ENCODE data around the gene OBP2B.
"Not testable (repeated sequence)": the region's sequence is repeated elsewhere in the genome, so short reads cannot be mapped to it uniquely, and the experiment has no call there.

Gene OBP2B

GRCh38 chr9:133237035-133237731, 28.1 kb upstream of the OBP2B start:
- H3K4me3 ChIP-seq (ENCODE audit: low read depth, low read length) = no peak overlapping the region
- no peaks in the 10 kb centered on the region for H3K9me3 ChIP-seq (ENCODE audit: control insufficient read depth, insufficient read depth, low read length)
- no peaks in the 10 kb centered on the region for H3K4me1 ChIP-seq (ENCODE audit: control insufficient read depth, insufficient read depth, low read length)
- H3K36me3 ChIP-seq (ENCODE audit: control insufficient read depth, insufficient read depth, low read length) = no peaks in the 10 kb centered on the region
- peaks cover 8% of the 10 kb centered on the region for H3K27me3 ChIP-seq (ENCODE audit: control insufficient read depth, insufficient read depth, low read length)
- H3K9ac ChIP-seq (ENCODE audit: low read depth, low read length) = no peak overlapping the region

- not testable (repeated sequence) for H3K4me3 ChIP-seq (ENCODE audit: low read depth, low read length); H3K9me3 ChIP-seq (ENCODE audit: control insufficient read depth, insufficient read depth, low read length); H3K4me1 ChIP-seq (ENCODE audit: control insufficient read depth, insufficient read depth, low read length); H3K9ac ChIP-seq (ENCODE audit: low read depth, low read length); H3K27me3 ChIP-seq (ENCODE audit: control insufficient read depth, insufficient read depth, low read length); H3K36me3 ChIP-seq (ENCODE audit: control insufficient read depth, insufficient read depth, low read length)
Observed at GRCh38 chr9:133236291-133237034, 27.4 kb upstream of the OBP2B start.

- H3K27me3 ChIP-seq (ENCODE audit: control insufficient read depth, insufficient read depth, low read length) = peaks cover 8% of the 10 kb centered on the region
- no peaks in the 10 kb centered on the region for H3K9me3 ChIP-seq (ENCODE audit: control insufficient read depth, insufficient read depth, low read length)
- no peaks in the 10 kb centered on the region for H3K4me1 ChIP-seq (ENCODE audit: control insufficient read depth, insufficient read depth, low read length)
- H3K9ac ChIP-seq (ENCODE audit: low read depth, low read length) = no peak overlapping the region
- no peak overlapping the region for H3K4me3 ChIP-seq (ENCODE audit: low read depth, low read length)
- no peaks in the 10 kb centered on the region for H3K36me3 ChIP-seq (ENCODE audit: control insufficient read depth, insufficient read depth, low read length)
Observed at GRCh38 chr9:133235549-133236222, 26.6 kb upstream of the OBP2B start.

DNA sequence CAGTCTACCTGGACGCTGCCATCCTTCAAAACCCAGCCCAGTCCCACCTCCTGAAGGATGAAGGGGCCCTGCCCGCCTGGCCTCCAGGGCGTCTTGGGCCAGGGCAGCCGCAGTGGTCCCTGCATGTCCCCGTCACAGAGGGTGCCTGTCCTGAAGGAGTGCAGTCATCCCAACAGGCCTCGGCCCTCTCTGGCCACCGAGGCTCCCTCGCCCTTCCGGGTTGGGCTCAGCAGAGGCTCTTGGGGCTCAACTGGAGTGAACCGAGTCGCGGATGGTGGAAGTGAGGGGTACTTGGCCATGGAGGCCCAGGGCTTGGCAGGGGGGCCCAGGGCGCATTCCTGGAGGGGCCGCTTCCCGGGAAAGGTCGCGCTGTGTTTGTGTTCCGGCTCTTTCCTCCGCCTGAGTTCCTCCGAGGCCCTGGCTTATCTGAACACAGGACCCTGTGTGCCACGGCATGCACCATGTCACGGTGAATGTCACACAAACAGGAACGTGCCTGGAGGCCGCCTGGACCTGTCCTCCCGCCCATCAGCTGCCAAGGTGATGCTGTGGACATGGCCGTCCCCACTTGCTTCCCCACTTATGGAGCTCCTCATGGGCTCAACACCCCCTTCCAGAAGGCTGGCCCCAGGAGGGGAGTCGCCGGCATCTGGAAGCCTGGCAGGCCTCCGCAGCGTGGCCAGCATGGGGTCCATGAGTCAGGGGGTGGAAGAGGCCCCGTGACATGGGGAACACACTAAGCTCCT, 25.7 kb upstream of the OBP2B start:
- Histone ChIP-seq H3K9ac (ENCODE audit: low read depth, low read length) (no peak overlapping the region), H3K27me3 (ENCODE audit: control insufficient read depth, insufficient read depth, low read length) (peaks cover 8% of the 10 kb centered on the region), H3K4me3 (ENCODE audit: low read depth, low read length) (no peak overlapping the region), H3K36me3 (ENCODE audit: control insufficient read depth, insufficient read depth, low read length) (no peaks in the 10 kb centered on the region), H3K9me3 (ENCODE audit: control insufficient read depth, insufficient read depth, low read length) (no peaks in the 10 kb centered on the region), H3K4me1 (ENCODE audit: control insufficient read depth, insufficient read depth, low read length) (no peaks in the 10 kb centered on the region)

DNA sequence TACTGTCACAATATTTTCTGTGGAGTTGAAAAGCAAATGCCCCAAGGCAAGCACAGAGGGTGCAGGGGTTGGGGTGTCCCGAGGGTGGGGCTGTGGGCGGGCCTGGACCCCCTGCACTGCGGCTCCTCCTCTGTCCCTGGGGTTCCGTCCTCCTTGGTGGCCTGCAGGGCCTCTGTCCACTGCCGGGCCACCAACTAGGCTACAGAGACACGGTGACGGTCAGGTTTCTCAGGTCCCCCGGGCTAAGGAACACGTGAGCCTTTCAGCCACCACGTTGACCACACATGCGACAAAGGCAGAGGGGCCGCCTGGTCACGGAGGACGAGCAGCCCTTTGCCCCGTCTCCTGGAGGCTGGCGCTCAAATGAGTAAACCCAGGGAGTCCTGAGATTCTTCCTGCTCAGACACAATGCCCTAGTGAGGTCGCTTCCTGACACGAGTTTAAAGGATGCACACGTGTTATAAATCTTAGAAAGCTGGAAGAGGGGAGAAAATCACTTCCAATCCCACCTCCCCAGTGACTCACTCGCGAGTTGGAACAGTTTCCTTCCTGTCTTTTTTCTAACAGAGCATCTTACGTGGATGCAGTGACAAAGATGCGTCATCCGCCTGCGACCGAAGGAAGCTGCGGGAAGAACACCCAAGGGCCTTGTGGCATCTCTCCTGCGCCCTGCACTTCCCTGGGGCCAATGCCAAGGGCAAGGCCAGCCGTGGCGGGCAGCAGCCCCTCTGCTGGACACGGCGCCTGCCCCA, 24.8 kb upstream of the OBP2B start:
- H3K9ac ChIP-seq (ENCODE audit: low read depth, low read length) = no peak overlapping the region
- no peak overlapping the region for H3K4me3 ChIP-seq (ENCODE audit: low read depth, low read length)
- no peaks in the 10 kb centered on the region for H3K36me3 ChIP-seq (ENCODE audit: control insufficient read depth, insufficient read depth, low read length)
- H3K4me1 ChIP-seq (ENCODE audit: control insufficient read depth, insufficient read depth, low read length) = no peaks in the 10 kb centered on the region
- H3K9me3 ChIP-seq (ENCODE audit: control insufficient read depth, insufficient read depth, low read length) = no peaks in the 10 kb centered on the region
- H3K27me3 ChIP-seq (ENCODE audit: control insufficient read depth, insufficient read depth, low read length) = peaks cover 8% of the 10 kb centered on the region

DNA sequence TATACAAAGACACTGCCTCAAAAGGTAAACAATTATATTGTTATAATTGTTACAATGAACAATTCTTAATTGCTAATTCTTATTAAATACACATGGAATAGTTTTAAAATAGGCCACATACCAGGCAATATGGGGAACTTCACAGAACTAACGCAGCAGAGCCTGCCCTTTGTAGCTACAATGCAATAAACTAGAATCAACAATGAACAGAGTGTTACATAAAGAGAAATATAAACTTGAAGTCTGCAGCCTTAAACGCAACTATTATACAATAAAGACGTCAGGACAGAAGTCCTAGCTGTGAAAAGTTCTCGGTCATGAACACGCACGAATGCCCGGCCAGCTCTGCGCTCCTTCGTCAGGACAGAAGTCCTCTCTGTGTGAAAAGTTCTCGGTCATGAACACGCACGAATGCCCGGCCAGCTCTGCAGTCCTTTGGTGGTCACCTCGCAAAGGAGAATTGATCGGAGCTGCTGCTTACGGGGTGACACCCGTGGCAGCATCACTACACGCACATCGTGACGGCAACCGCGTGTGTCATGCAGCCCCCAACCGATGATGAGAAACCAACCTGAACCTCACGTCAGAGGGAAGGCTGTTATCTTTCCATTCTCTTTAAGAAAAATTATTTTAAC, 23.0 kb upstream of the OBP2B start:
- not testable (repeated sequence) for H3K9ac ChIP-seq (ENCODE audit: low read depth, low read length); H3K4me3 ChIP-seq (ENCODE audit: low read depth, low read length); H3K4me1 ChIP-seq (ENCODE audit: control insufficient read depth, insufficient read depth, low read length); H3K36me3 ChIP-seq (ENCODE audit: control insufficient read depth, insufficient read depth, low read length); H3K27me3 ChIP-seq (ENCODE audit: control insufficient read depth, insufficient read depth, low read length); H3K9me3 ChIP-seq (ENCODE audit: control insufficient read depth, insufficient read depth, low read length)

- H3K27me3 ChIP-seq (ENCODE audit: control insufficient read depth, insufficient read depth, low read length); H3K4me3 ChIP-seq (ENCODE audit: low read depth, low read length); H3K4me1 ChIP-seq (ENCODE audit: control insufficient read depth, insufficient read depth, low read length); H3K36me3 ChIP-seq (ENCODE audit: control insufficient read depth, insufficient read depth, low read length); H3K9ac ChIP-seq (ENCODE audit: low read depth, low read length); H3K9me3 ChIP-seq (ENCODE audit: control insufficient read depth, insufficient read depth, low read length): not testable (repeated sequence)
Observed at GRCh38 chr9:133230514-133230913, 21.5 kb upstream of the OBP2B start.

GRCh38 chr9:133230093-133230492, 21.0 kb upstream of the OBP2B start:
- H3K4me1 ChIP-seq (ENCODE audit: control insufficient read depth, insufficient read depth, low read length) = no peaks in the 10 kb centered on the region
- no peak overlapping the region for H3K4me3 ChIP-seq (ENCODE audit: low read depth, low read length)
- no peak overlapping the region for H3K9ac ChIP-seq (ENCODE audit: low read depth, low read length)
- H3K27me3 ChIP-seq (ENCODE audit: control insufficient read depth, insufficient read depth, low read length) = no peaks in the 10 kb centered on the region
- H3K36me3 ChIP-seq (ENCODE audit: control insufficient read depth, insufficient read depth, low read length) = no peaks in the 10 kb centered on the region
- no peaks in the 10 kb centered on the region for H3K9me3 ChIP-seq (ENCODE audit: control insufficient read depth, insufficient read depth, low read length)

GRCh38 chr9:133228474-133229193, 19.6 kb upstream of the OBP2B start:
- H3K36me3 ChIP-seq (ENCODE audit: control insufficient read depth, insufficient read depth, low read length); H3K27me3 ChIP-seq (ENCODE audit: control insufficient read depth, insufficient read depth, low read length); H3K4me1 ChIP-seq (ENCODE audit: control insufficient read depth, insufficient read depth, low read length); H3K9ac ChIP-seq (ENCODE audit: low read depth, low read length); H3K9me3 ChIP-seq (ENCODE audit: control insufficient read depth, insufficient read depth, low read length); H3K4me3 ChIP-seq (ENCODE audit: low read depth, low read length): not testable (repeated sequence)

GRCh38 chr9:133227996-133228395, 18.9 kb upstream of the OBP2B start:
- H3K4me3 ChIP-seq (ENCODE audit: low read depth, low read length); H3K9ac ChIP-seq (ENCODE audit: low read depth, low read length); H3K4me1 ChIP-seq (ENCODE audit: control insufficient read depth, insufficient read depth, low read length): not testable (repeated sequence)

More at GRCh38 chr9:133227996-133228395, 18.9 kb upstream of the OBP2B start:
- not testable (repeated sequence) for H3K36me3 ChIP-seq (ENCODE audit: control insufficient read depth, insufficient read depth, low read length); H3K9me3 ChIP-seq (ENCODE audit: control insufficient read depth, insufficient read depth, low read length); H3K27me3 ChIP-seq (ENCODE audit: control insufficient read depth, insufficient read depth, low read length)
